OCI-LY7 (cell line): ENCODE measurements around the gene KIAA1755.

Experiments used
- EZH2phosphoT487 ChIP-seq: fragments of 200-600 bp; sonication (generic); IDR thresholded peaks from 2 replicates; pipeline ENCODE4 v1.6.1; 2018; ENCODE audit warnings: low read depth, borderline replicate concordance, mild to moderate bottlenecking, mixed run types, antibody characterized with exemption, low read length, moderate library complexity, mixed read lengths
- TF ChIP-seq, protein P1 (sequence below): fragments of 200-600 bp; sonication (generic); conservative IDR thresholded peaks from 2 replicates; pipeline ENCODE4 v1.5.1; 2014; ENCODE audit warnings: mild to moderate bottlenecking, antibody characterized with exemption, low read length, moderate library complexity, mixed read lengths

DNA sequence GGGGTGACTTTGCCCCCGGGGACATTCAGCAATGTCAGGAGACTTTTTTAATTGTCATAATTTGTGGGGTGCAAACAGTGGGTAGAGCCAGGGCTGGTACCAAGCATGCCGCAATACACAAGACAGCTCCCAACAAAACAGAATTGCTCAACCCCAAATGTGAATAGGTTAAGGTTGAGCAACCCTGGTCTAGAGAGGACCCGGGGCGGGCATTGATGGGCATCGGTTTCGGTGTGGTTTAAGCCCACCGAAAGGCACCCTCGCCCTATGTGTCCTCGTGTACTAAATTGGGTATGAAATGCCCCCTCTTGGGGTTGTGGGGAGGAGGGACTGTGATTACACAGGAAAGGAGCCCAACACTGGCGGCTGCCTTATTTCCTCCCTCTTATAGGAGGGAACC is 36.0 kb downstream of the KIAA1755 start:
- TF ChIP-seq, protein P1, sequence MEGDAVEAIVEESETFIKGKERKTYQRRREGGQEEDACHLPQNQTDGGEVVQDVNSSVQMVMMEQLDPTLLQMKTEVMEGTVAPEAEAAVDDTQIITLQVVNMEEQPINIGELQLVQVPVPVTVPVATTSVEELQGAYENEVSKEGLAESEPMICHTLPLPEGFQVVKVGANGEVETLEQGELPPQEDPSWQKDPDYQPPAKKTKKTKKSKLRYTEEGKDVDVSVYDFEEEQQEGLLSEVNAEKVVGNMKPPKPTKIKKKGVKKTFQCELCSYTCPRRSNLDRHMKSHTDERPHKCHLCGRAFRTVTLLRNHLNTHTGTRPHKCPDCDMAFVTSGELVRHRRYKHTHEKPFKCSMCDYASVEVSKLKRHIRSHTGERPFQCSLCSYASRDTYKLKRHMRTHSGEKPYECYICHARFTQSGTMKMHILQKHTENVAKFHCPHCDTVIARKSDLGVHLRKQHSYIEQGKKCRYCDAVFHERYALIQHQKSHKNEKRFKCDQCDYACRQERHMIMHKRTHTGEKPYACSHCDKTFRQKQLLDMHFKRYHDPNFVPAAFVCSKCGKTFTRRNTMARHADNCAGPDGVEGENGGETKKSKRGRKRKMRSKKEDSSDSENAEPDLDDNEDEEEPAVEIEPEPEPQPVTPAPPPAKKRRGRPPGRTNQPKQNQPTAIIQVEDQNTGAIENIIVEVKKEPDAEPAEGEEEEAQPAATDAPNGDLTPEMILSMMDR, result no peak
- TF ChIP-seq EZH2phosphoT487, result no peak
